Activated T-cell treated with anti-CD3 and anti-CD28 coated beads, Interleukin-2, amount 50 U/mL, for 72 hours (primary cell): ENCODE results near the gene RICTOR. TPM values are rescaled to one million over a fixed set of nuclear protein-coding genes. Genes with fewer than 3 reads are reported as not detected.
"Not testable (repeated sequence)": the region's sequence is repeated elsewhere in the genome, so short reads cannot be mapped to it uniquely, and the experiment has no call there.

Experiments used
- ATAC-seq, 2 donors: fragments of 150-1000 bp; cut with Tn5 transposase; replicated peaks in 1 of 2; 2 replicates each; pipeline ENCODE4 v1.10.0; 2021; ENCODE audit warnings: moderate library complexity in 2 of 2, mild to moderate bottlenecking in 1 of 2
- DNase-seq, 2 donors: peaks; one replicate each; pipeline ENCODE4 v3.0.0; 2021 to 2022; ENCODE audit warnings: mixed read lengths in 1 of 2
- H3K27ac Mint-ChIP-seq: one replicate; pipeline ENCODE4 v1.8.0; 2022; ENCODE audit warnings: mild to moderate bottlenecking, moderate library complexity, mixed read lengths
- H3K27me3 Mint-ChIP-seq: one replicate; pipeline ENCODE4 v1.8.0; 2022; ENCODE audit warnings: low read depth, mixed read lengths
- H3K36me3 Mint-ChIP-seq, 2 donors: one replicate each; pipeline ENCODE4 v1.8.0; 2022; ENCODE audit warnings: mixed read lengths in 2 of 2, mild to moderate bottlenecking in 1 of 2; ENCODE audit not compliant: insufficient read depth in 2 of 2
- H3K4me1 Mint-ChIP-seq: one replicate; pipeline ENCODE4 v1.8.0; 2022; ENCODE audit warnings: low read depth, mixed read lengths
- H3K4me3 Mint-ChIP-seq, 2 donors: one replicate each; pipeline ENCODE4 v1.8.0; 2022; ENCODE audit warnings: mild to moderate bottlenecking in 2 of 2, mixed read lengths in 2 of 2, moderate library complexity in 2 of 2
- H3K9me3 Mint-ChIP-seq, 2 donors: one replicate each; pipeline ENCODE4 v1.8.0; 2022; ENCODE audit warnings: mixed read lengths in 2 of 2
- total RNA-seq, 2 donors: library from RNA; stranded (reverse); gene quantifications; one replicate each; pipeline ENCODE4 v1.2.3, GENCODE V29; 2022

The RICTOR gene
- total RNA-seq, 2 donors from 2014 or later: 34.6 to 47.0 TPM

- H3K27me3 Mint-ChIP-seq, DNase-seq, H3K27ac Mint-ChIP-seq, ATAC-seq, H3K4me1 Mint-ChIP-seq, H3K4me3 Mint-ChIP-seq: not testable (repeated sequence)
- H3K9me3 Mint-ChIP-seq: peaks cover 6 to 12% of the 10 kb centered on the region in 2 donors
- H3K36me3 Mint-ChIP-seq: peaks cover 22 to 36% of the 10 kb centered on the region in 2 donors
These were observed 63.2 kb downstream of the RICTOR start for GRCh38 chr5:39010958-39011357.

GRCh38 chr5:39009981-39010380 lies 64.2 kb downstream of the RICTOR start:
- no peak overlapping the region for H3K4me3 Mint-ChIP-seq
- DNase-seq (no peak), ATAC-seq (no peak)
- H3K36me3 Mint-ChIP-seq: peaks cover 22 to 36% of the 10 kb centered on the region in 2 donors
- H3K9me3 Mint-ChIP-seq: peaks cover 6 to 12% of the 10 kb centered on the region in 2 donors
- no peaks in the 10 kb centered on the region for H3K4me1 Mint-ChIP-seq
- H3K27me3 Mint-ChIP-seq: no peaks in the 10 kb centered on the region
- no peak overlapping the region for H3K27ac Mint-ChIP-seq

- no peak for DNase-seq
- Mint-ChIP-seq H3K9me3 (peaks cover 6 to 12% of the 10 kb centered on the region in 2 donors), H3K36me3 (peaks cover 22 to 36% of the 10 kb centered on the region in 2 donors), H3K27ac (no peak overlapping the region), H3K27me3 (no peaks in the 10 kb centered on the region), H3K4me1 (no peaks in the 10 kb centered on the region), H3K4me3 (no peak overlapping the region)
- no peak for ATAC-seq
These were observed 64.9 kb downstream of the RICTOR start for GRCh38 chr5:39009280-39009679.

GRCh38 chr5:39006650-39007049 lies 67.5 kb downstream of the RICTOR start:
- no peak for ATAC-seq
- H3K4me1 Mint-ChIP-seq: peaks cover 10% of the 10 kb centered on the region
- peaks cover 4 to 7% of the 10 kb centered on the region in 2 donors for H3K9me3 Mint-ChIP-seq
- no peak overlapping the region for H3K27ac Mint-ChIP-seq
- DNase-seq: no peak
- no peak overlapping the region for H3K4me3 Mint-ChIP-seq
- H3K36me3 Mint-ChIP-seq: peaks cover 15 to 22% of the 10 kb centered on the region in 2 donors
- H3K27me3 Mint-ChIP-seq: no peaks in the 10 kb centered on the region

- no peaks in the 10 kb centered on the region for H3K27me3 Mint-ChIP-seq
- DNase-seq (no peak), ATAC-seq (peak in 1 of 2 donors; percentile 53)
- H3K9me3 Mint-ChIP-seq: peaks cover 4 to 7% of the 10 kb centered on the region in 2 donors
- peaks cover 8 to 12% of the 10 kb centered on the region in 2 donors for H3K36me3 Mint-ChIP-seq
- no peak overlapping the region for H3K4me3 Mint-ChIP-seq
- H3K4me1 Mint-ChIP-seq: peaks cover 19% of the 10 kb centered on the region
- H3K27ac Mint-ChIP-seq: peak overlapping the region; percentile 71
These were observed 68.5 kb downstream of the RICTOR start for GRCh38 chr5:39005566-39006232.

GRCh38 chr5:39001683-39002082 lies 72.5 kb downstream of the RICTOR start:
- ATAC-seq (peak in 1 of 2 donors; percentile 23), DNase-seq (no peak)
- Mint-ChIP-seq H3K27me3 (no peaks in the 10 kb centered on the region), H3K4me1 (peaks cover 19% of the 10 kb centered on the region), H3K27ac (peak overlapping the region; percentile 61), H3K9me3 (peaks cover 2 to 3% of the 10 kb centered on the region in 2 donors), H3K36me3 (peaks cover 9 to 11% of the 10 kb centered on the region in 2 donors), H3K4me3 (peak overlapping the region in 1 of 2 donors; percentile 34)

GRCh38 chr5:38999037-38999436 lies 75.2 kb downstream of the RICTOR start:
- Mint-ChIP-seq H3K36me3 (peaks cover 9 to 11% of the 10 kb centered on the region in 2 donors), H3K9me3 (peaks cover 2 to 3% of the 10 kb centered on the region in 2 donors), H3K27ac (peak overlapping the region; percentile 85), H3K27me3 (no peaks in the 10 kb centered on the region), H3K4me1 (peaks cover 18% of the 10 kb centered on the region), H3K4me3 (no peak overlapping the region)
- ATAC-seq: no peak
- DNase-seq: no peak

GRCh38 chr5:38997591-38997990 lies 76.6 kb downstream of the RICTOR start:
- ATAC-seq: no peak
- Mint-ChIP-seq H3K36me3 (peaks cover 11 to 18% of the 10 kb centered on the region in 2 donors), H3K4me1 (peaks cover 15% of the 10 kb centered on the region), H3K9me3 (peaks cover 2 to 3% of the 10 kb centered on the region in 2 donors), H3K27ac (peak overlapping the region; percentile 7), H3K4me3 (no peak overlapping the region), H3K27me3 (no peaks in the 10 kb centered on the region)
- DNase-seq: no peak

- H3K4me3 Mint-ChIP-seq: no peak overlapping the region
- H3K36me3 Mint-ChIP-seq: peaks cover 13 to 19% of the 10 kb centered on the region in 2 donors
- H3K27ac Mint-ChIP-seq: no peak overlapping the region
- DNase-seq (no peak), ATAC-seq (no peak)
- H3K27me3 Mint-ChIP-seq: no peaks in the 10 kb centered on the region
- peaks cover 2 to 3% of the 10 kb centered on the region in 2 donors for H3K9me3 Mint-ChIP-seq
- H3K4me1 Mint-ChIP-seq: peaks cover 4% of the 10 kb centered on the region
These were observed 78.1 kb downstream of the RICTOR start for GRCh38 chr5:38996123-38996522.

- DNase-seq: no peak
- H3K36me3 Mint-ChIP-seq: peaks cover 17 to 23% of the 10 kb centered on the region in 2 donors
- no peaks in the 10 kb centered on the region for H3K4me1 Mint-ChIP-seq
- no peak overlapping the region for H3K4me3 Mint-ChIP-seq
- H3K27ac Mint-ChIP-seq: no peak overlapping the region
- H3K27me3 Mint-ChIP-seq: no peaks in the 10 kb centered on the region
- ATAC-seq: peak in 1 of 2 donors; percentile 35
- H3K9me3 Mint-ChIP-seq: peaks cover 4 to 5% of the 10 kb centered on the region in 2 donors
These were observed 79.8 kb downstream of the RICTOR start for GRCh38 chr5:38994324-38994927.

GRCh38 chr5:38989974-38990719 lies 84.1 kb downstream of the RICTOR start:
- not testable (repeated sequence) for H3K27ac Mint-ChIP-seq, H3K9me3 Mint-ChIP-seq, ATAC-seq, H3K4me1 Mint-ChIP-seq, DNase-seq, H3K27me3 Mint-ChIP-seq, H3K4me3 Mint-ChIP-seq
- peaks cover 26 to 46% of the 10 kb centered on the region in 2 donors for H3K36me3 Mint-ChIP-seq

GRCh38 chr5:38985909-38986452 lies 88.2 kb downstream of the RICTOR start:
- ATAC-seq (no peak), DNase-seq (no peak)
- peaks cover 8% of the 10 kb centered on the region in 2 donors for H3K9me3 Mint-ChIP-seq
- H3K4me3 Mint-ChIP-seq: no peak overlapping the region
- peaks cover 21 to 36% of the 10 kb centered on the region in 2 donors for H3K36me3 Mint-ChIP-seq
- no peaks in the 10 kb centered on the region for H3K4me1 Mint-ChIP-seq
- no peaks in the 10 kb centered on the region for H3K27me3 Mint-ChIP-seq
- H3K27ac Mint-ChIP-seq: no peak overlapping the region

GRCh38 chr5:38979535-38979934 lies 94.7 kb downstream of the RICTOR start:
- Mint-ChIP-seq H3K4me1 (no peaks in the 10 kb centered on the region), H3K4me3 (no peak overlapping the region), H3K27ac (peak overlapping the region; percentile 47), H3K36me3 (peaks cover 0 to 10% of the 10 kb centered on the region in 2 donors), H3K27me3 (no peaks in the 10 kb centered on the region), H3K9me3 (no peaks in the 10 kb centered on the region)
- ATAC-seq (no peak), DNase-seq (no peak)
